NCI-H128 (cell line): ENCODE results near the gene RNF121.

Source experiments
- DNase-seq: peaks from one replicate; lab custom pipeline; 2025; ENCODE audit not compliant: unreplicated experiment; lab: John Stamatoyannopoulos, UW

Gene RNF121

DNA sequence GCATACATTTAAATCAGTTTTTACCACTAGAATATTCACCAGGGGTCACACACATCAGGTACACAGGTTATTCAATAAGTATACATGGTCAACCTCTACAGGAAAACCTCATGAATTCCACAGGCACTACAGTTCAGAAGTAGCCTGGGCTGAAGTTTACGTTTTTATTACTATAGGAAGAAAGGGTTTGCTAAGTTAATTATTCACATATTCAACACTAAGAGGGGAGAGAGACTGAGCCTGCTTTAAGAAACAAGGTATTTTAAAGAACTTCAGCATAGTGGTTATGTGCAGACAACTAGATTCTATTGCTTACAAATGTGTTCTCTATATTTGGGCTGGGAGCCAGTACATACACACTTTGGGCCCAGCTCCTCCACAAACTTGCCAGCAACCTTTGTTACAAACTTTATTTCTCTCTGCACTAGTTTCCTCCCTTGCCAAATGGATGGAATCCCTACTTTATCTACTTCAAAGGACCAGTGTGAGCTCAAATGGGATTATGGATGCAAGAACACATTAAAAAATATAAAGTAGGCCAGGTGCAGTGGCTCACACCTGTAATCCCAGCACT is 101.7 kb downstream of the RNF121 start:
- no peak for DNase-seq

- DNase-seq = no peak
Measured at GRCh38 chr11:72036687-72037086, 107.8 kb downstream of the RNF121 start.

- DNase-seq = no peak
Measured at GRCh38 chr11:72037554-72038311, 108.9 kb downstream of the RNF121 start.

DNA sequence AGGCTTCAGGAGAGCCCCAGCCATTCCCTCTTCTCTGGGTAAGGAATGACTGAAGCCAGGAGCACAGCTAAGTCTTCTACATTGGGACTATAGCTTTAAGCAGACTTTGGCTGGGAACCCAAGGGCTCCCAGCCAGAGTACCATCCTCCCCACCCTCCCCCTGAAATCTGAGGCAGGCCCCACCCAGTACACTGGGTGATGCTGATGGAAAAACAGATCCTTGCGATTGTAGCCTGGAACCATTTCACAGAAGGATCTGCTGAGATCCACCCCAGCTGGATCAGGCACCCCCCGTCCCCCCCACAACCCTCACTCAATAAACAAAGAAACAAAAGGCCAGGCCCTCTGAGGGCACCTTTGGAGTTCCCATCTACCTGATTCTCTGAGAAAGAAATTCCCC is 109.6 kb downstream of the RNF121 start:
- DNase-seq = no peak

DNA sequence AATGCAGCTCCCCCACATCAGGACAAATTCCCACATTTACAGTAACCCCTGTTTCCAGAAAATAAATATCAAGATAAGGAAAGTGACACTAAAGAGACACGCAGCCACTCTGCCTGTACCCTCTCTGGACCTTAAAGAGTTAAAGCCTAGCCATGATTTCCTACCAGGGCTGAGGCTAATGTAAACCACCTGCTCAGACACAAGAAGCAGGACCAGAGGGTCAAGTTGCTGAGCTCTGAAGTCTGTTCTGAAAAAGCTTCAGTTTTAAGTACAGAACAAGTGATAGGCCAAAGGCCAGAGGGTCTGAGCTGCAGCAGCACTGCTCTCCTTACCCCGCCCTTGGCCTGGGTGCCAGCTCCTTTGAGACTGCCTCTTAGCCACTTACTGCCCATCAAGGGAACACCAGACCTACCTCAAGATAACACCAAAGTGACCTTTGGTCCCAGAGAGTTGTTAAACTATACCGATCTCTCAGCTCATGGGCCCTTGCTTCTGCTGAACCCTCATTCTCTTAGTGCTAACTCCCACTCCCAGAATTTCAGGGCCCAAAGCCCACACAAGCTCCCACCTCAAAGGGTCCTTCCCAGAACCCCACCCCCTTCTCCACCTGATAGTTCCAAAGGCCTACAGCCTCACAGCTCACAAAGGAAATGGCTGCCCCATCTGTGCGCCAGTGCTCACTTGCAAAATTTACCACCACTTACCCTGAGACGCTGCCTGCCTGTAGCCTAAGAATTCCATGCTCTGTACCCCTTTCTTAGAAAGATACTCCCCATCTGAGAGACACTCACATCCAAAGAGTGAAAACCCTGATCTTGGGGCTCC is 110.4 kb downstream of the RNF121 start:
- no peak for DNase-seq

DNA sequence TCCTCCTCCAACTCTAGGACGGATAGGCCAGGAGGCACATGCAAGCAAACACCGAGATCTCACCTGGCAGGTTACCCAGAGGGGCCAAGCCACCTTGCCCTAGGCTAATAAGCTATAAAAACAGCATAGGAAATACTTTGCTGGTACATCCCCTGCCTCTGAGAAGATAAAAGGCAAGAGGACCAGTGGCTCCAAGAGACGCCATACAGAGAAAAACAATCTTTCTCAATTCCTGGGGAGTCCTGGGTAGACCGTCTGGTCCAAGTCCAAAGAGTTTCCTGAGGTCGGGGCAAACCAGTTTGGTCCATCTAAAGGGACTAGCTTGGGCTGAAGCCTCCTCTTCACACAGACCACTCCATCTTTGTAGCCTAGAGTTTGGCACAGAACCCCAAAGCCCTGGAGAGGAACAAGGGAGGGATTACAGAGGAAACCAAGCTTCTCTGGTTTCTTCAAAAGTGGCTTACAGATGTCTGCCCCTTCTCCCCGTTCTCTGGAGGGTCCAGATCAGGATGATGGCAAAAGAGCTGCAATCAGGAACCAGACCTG is 111.1 kb downstream of the RNF121 start:
- DNase-seq = no peak

GRCh38 chr11:72040491-72041363 is 111.9 kb downstream of the RNF121 start:
- peak; percentile 88 for DNase-seq

- DNase-seq = peak; percentile 62
Measured at GRCh38 chr11:72041364-72042063, 112.7 kb downstream of the RNF121 start.

DNA sequence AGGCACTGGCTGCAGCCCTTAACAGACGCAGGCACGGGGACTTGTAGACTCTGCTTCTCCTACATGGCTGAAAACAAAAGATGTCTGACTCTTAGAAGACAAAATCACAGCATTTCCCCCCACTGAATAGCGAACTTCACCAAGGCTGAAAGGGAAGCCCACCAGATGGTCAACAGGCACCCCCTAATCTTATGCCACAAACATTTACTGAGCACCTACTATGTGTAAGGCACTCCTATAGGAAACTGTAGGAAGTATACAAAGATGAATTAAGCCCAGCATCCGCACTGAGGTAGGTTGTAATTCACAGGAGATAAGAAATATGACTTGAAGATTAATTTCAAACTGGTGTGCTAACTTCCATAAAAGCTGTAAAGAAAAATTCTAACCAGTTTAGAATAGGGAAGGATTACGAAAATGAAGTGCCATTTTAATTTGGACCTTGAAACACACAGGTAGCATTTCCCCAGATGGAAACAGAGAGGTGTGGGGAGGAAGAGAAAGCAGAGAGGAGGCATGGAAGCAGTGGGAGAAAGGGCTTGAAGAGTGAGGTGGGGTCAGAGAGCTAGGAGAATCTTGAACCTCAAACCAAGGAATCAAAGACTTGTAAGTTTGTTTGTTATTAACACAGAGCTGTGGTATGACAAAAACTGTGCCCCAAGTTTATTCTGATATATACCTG is 113.4 kb downstream of the RNF121 start:
- no peak for DNase-seq

DNA sequence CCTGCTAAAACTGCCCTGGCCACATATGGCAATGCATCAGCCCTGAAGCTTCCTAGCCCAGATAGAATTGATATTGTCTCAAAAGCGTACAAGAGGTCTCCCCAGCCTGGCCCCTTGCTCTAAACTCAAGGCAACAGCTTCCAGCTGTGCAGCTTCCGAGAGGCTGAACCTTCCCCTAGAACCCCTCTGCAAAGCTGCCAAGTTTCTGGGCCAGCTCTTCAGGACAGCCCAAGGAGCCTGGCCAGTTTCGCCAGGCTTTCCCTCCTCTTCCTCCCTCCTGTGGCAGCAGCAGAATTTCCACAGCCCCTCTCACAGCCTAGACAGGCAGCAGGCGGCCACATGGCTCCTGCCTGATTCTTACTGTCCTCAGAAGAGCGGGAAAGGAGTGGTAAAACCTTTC is 117.0 kb downstream of the RNF121 start:
- DNase-seq = no peak
